GM12878 (cell line): ENCODE results near the gene XPNPEP1. TPM values are rescaled to one million over a fixed set of nuclear protein-coding genes. Genes with fewer than 3 reads are reported as not detected.

Experiments used
- ATAC-seq: fragments of 200-7000 bp; cut with Tn5 transposase; 3 replicates; pipeline ENCODE4 v1.9.1; 2020; ENCODE audit warnings: mild to moderate bottlenecking, moderate library complexity
- BruUV-seq: library from RNA; stranded (reverse); fragments of 400-500 nt; replicated peaks from 2 replicates; lab custom pipeline; 2021; lab: Mats Ljungman, UMichigan
- CTCF ChIA-PET: fragments of 300-600 bp; sonication (Branson Sonifier 250); formaldehyde crosslinking; extraction: SDS; loops from one replicate; lab custom pipeline; 2021; ENCODE audit warnings: inconsistent platforms; lab: Yijun Ruan, JAX
- POLR2A ChIA-PET: fragments of 350-600 bp; formaldehyde crosslinking; extraction: SDS; loops from one replicate; lab custom pipeline; 2021; ENCODE audit warnings: inconsistent platforms; lab: Charles Lee
- RAD21 ChIA-PET: fragments of 300-600 bp; sonication (Branson Sonifier 250); formaldehyde crosslinking; loops from one replicate; lab custom pipeline; 2023; ENCODE audit warnings: antibody characterized with exemption; ENCODE audit not compliant: unreplicated experiment; lab: Charles Lee
- SMC1A ChIA-PET: fragments of 300-600 bp; sonication (Branson Sonifier 250); formaldehyde crosslinking; loops from one replicate; lab custom pipeline; 2023; ENCODE audit not compliant: unreplicated experiment, uncharacterized antibody; lab: Charles Lee
- DNase-seq: peaks from one replicate; pipeline ENCODE4 v3.0.0-alpha.2; 2011; ENCODE audit warnings: low read depth, low spot score
- FAIRE-seq: peaks from 3 replicates; lab custom pipeline; 2011; peaks lifted over from hg19 to GRCh38; lab: Jason Lieb, UNC
- H2AFZ ChIP-seq: 2 replicates; pipeline ENCODE4 v1.6.0; 2011; ENCODE audit warnings: low read depth, low read length, control low read depth; ENCODE audit not compliant: control insufficient read depth
- H3K27ac ChIP-seq: 2 replicates; pipeline ENCODE4 v1.5.1; 2011; ENCODE audit warnings: control low read depth; ENCODE audit not compliant: control insufficient read depth, insufficient read depth
- H3K27me3 ChIP-seq, 2 experiments: replicated peaks in 1 of 2; 2 replicates each; pipeline versions ENCODE4 v1.6.0 to v1.6.1; 2011; ENCODE audit warnings: low read length in 1 of 2; ENCODE audit not compliant: control insufficient read depth in 2 of 2, insufficient read depth in 2 of 2
- H3K36me3 ChIP-seq, 2 experiments: 2 replicates each; pipeline ENCODE4 v1.5.1; 2011; ENCODE audit warnings: low read length in 1 of 2; ENCODE audit not compliant: control insufficient read depth in 2 of 2, insufficient read depth in 2 of 2
- H3K4me1 ChIP-seq: 2 replicates; pipeline ENCODE4 v1.6.1; 2011; ENCODE audit warnings: mild to moderate bottlenecking, low read length, moderate library complexity, mixed read lengths; ENCODE audit not compliant: control insufficient read depth, insufficient read depth
- H3K4me2 ChIP-seq: 2 replicates; pipeline ENCODE4 v1.6.0; 2011; ENCODE audit warnings: control low read depth; ENCODE audit not compliant: control insufficient read depth, insufficient read depth
- H3K4me3 ChIP-seq: fragments of 200-600 bp; sonication (generic); 2 replicates; pipeline ENCODE4 v1.5.1; 2016
- H3K79me2 ChIP-seq: 2 replicates; pipeline ENCODE4 v1.6.0; 2011; ENCODE audit warnings: low read length; ENCODE audit not compliant: control insufficient read depth, insufficient read depth
- H3K9ac ChIP-seq: 2 replicates; pipeline ENCODE4 v1.8.0; 2011; ENCODE audit warnings: low read length, control low read depth, mixed read lengths; ENCODE audit not compliant: control insufficient read depth, insufficient read depth
- H3K9me3 ChIP-seq: replicated peaks from 3 replicates; pipeline ENCODE4 v1.5.1; 2011; ENCODE audit warnings: mild to moderate bottlenecking, low read length; ENCODE audit not compliant: control insufficient read depth, insufficient read depth
- H4K20me1 ChIP-seq: 2 replicates; pipeline ENCODE4 v1.6.0; 2011; ENCODE audit not compliant: control insufficient read depth, insufficient read depth
- CHD4 ChIP-seq: fragments of 200-600 bp; sonication (generic); IDR thresholded peaks from 2 replicates; pipeline ENCODE4 v1.6.1; 2016; ENCODE audit warnings: mild to moderate bottlenecking
- PML ChIP-seq: IDR thresholded peaks from 2 replicates; pipeline ENCODE4 v1.6.1; 2012; ENCODE audit warnings: low read length, inconsistent platforms
- SIX5 ChIP-seq: IDR thresholded peaks from 2 replicates; pipeline ENCODE4 v1.6.1; 2011; ENCODE audit warnings: mild to moderate bottlenecking, low read depth, low read length, moderate library complexity; ENCODE audit not compliant: severe bottlenecking
- ZNF24 ChIP-seq: fragments of 450-650 bp; IDR thresholded peaks from 2 replicates; pipeline ENCODE4 v1.6.1; 2017; ENCODE audit warnings: antibody characterized with exemption, mild to moderate bottlenecking
- ZNF274 ChIP-seq: IDR thresholded peaks from one replicate; pipeline ENCODE4 v1.8.0; 2011; ENCODE audit not compliant: insufficient read length, insufficient read depth
- ZNF384 ChIP-seq: IDR thresholded peaks from 2 replicates; pipeline ENCODE4 v1.6.1; 2012; ENCODE audit warnings: low read depth, mild to moderate bottlenecking, low read length, improper control_type of control experiment, borderline replicate concordance
- WGBS: methylation state at CpG from one replicate; pipeline ENCODE4 v1.1.6; 2016; ENCODE audit warnings: low lambda C conversion rate; ENCODE audit not compliant: insufficient replicate concordance, insufficient coverage; ENCODE audit errors: missing lambda C conversion rate; 5-methylcytosine and 5-hydroxymethylcytosine counted together
- in situ Hi-C: fragments of 300-500 bp; cut with MboI; formaldehyde crosslinking; loops from 9 replicates; pipeline ENCODE4 v1.14.3; 2018; ENCODE audit warnings: mixed read lengths
- intact Hi-C: fragments of 100-400 bp; cut with micrococcal nuclease; formaldehyde crosslinking; loops from one replicate; pipeline ENCODE4 v1.14.2; 2022; ENCODE audit not compliant: unreplicated experiment
- polyA plus RNA-seq, 11 experiments: library from polyadenylated mRNA; depleted of rRNA in 4 of 11; unstranded in 6 of 11; stranded (reverse) in 5 of 11; fragments of >200 nt; fragmentation: Nextera tagmentation in 4 of 11; fragmentation: Illumina TruSeq in 1 of 11; extraction: Ambion mirVana in 4 of 11; extraction: Trizol in 1 of 11; gene quantifications; 1 replicate in 1 of 11; 2 replicates in 10 of 11; pipeline versions ENCODE4 v1.2.1 to v1.2.3, GENCODE V29; 2011 to 2016; ENCODE audit warnings: inconsistent platforms in 2 of 11, missing spikeins in 2 of 11, low read depth in 1 of 11
- total RNA-seq, 4 experiments: library from RNA; depleted of rRNA in 3 of 4; stranded (reverse); fragments of >200 nt in 3 of 4; fragmentation: Illumina TruSeq in 1 of 4; extraction: Trizol in 1 of 4; gene quantifications; 2 replicates each; pipeline versions ENCODE4 v1.2.1 to v1.2.3, GENCODE V29; 2013 to 2021
- TF ChIP-seq, protein P1 (sequence below): fragments of 450-650 bp; IDR thresholded peaks from 2 replicates; pipeline ENCODE4 v1.6.1; 2017; ENCODE audit warnings: mild to moderate bottlenecking, moderate library complexity
- TF ChIP-seq, protein P2 (sequence below): fragments of 450-650 bp; formaldehyde crosslinking; IDR thresholded peaks from 2 replicates; pipeline ENCODE4 v1.4.0; 2020; ENCODE audit warnings: mild to moderate bottlenecking, moderate library complexity
- TF ChIP-seq, protein P3 (sequence below): fragments of 450-650 bp; IDR thresholded peaks from 2 replicates; pipeline ENCODE4 v1.6.1; 2017; ENCODE audit warnings: mild to moderate bottlenecking, moderate library complexity
- TF ChIP-seq, protein P4 (sequence below): IDR thresholded peaks from 2 replicates; pipeline ENCODE4 v1.6.1; 2012; ENCODE audit warnings: low read depth, low read length, improper control_type of control experiment

The XPNPEP1 gene
- total and polyA plus RNA-seq, 10 of the 15 experiments (the other 5 are each of a cell fraction or from before 2014, with no cell fraction given) = 22.7 to 108 (median 43.5) TPM

DNA sequence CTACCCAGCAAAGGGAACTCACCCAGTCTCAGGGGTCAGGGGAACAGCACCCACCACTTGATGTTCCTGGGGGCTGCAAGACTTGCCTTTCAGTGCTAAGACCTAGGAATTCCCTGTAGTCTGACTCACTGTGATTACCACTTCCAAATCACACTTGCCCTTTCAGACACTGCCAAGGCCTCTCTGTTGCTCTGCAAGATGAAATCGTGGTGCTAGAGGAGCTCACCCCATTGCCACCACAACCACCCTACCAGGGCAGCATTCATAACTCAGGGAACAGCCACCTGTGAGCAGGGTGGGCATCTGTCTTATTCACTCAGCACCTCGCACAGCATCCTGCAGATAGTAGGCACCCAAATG, 36.5 kb downstream of the XPNPEP1 start:
- 89% methylated on average over 2 of the region's 2 CpGs for WGBS
- H3K79me2 ChIP-seq = no peaks in the 10 kb centered on the region
- no peak overlapping the region for H3K27ac ChIP-seq
- no peaks in the 10 kb centered on the region for H3K9me3 ChIP-seq
- ChIA-PET POLR2A (interaction anchor here (1.2 kb wide), 1 partner anchor 25 kb away, joined by 3 read pairs; no protein-coding TSS in a partner anchor), SMC1A (interaction anchor here (1.0 to 1.4 kb wide), 3 partner anchors 16 to 86 kb away, joined by 3 read pairs; no protein-coding TSS in a partner anchor), CTCF (no interaction called here), RAD21 (no interaction called here)
- intact Hi-C loops (loop anchor here (10.0 kb wide), 2 partner anchors 118 to 338 kb away; partner anchors contain the start of gene ADD3), in situ Hi-C loops (no loop called here)
- ATAC-seq (no peak), FAIRE-seq (no peak), DNase-seq (no peak)
- no peak overlapping the region for H3K4me2 ChIP-seq
- H3K4me3 ChIP-seq = no peak overlapping the region
- TF ChIP-seq PML (no peak), ZNF274 (no peak), ZNF24 (no peak), ZNF384 (no peak), CHD4 (no peak), SIX5 (no peak)
- TF ChIP-seq, protein P1, sequence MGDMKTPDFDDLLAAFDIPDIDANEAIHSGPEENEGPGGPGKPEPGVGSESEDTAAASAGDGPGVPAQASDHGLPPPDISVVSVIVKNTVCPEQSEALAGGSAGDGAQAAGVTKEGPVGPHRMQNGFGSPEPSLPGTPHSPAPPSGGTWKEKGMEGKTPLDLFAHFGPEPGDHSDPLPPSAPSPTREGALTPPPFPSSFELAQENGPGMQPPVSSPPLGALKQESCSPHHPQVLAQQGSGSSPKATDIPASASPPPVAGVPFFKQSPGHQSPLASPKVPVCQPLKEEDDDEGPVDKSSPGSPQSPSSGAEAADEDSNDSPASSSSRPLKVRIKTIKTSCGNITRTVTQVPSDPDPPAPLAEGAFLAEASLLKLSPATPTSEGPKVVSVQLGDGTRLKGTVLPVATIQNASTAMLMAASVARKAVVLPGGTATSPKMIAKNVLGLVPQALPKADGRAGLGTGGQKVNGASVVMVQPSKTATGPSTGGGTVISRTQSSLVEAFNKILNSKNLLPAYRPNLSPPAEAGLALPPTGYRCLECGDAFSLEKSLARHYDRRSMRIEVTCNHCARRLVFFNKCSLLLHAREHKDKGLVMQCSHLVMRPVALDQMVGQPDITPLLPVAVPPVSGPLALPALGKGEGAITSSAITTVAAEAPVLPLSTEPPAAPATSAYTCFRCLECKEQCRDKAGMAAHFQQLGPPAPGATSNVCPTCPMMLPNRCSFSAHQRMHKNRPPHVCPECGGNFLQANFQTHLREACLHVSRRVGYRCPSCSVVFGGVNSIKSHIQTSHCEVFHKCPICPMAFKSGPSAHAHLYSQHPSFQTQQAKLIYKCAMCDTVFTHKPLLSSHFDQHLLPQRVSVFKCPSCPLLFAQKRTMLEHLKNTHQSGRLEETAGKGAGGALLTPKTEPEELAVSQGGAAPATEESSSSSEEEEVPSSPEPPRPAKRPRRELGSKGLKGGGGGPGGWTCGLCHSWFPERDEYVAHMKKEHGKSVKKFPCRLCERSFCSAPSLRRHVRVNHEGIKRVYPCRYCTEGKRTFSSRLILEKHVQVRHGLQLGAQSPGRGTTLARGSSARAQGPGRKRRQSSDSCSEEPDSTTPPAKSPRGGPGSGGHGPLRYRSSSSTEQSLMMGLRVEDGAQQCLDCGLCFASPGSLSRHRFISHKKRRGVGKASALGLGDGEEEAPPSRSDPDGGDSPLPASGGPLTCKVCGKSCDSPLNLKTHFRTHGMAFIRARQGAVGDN = no peak
- TF ChIP-seq, protein P2, sequence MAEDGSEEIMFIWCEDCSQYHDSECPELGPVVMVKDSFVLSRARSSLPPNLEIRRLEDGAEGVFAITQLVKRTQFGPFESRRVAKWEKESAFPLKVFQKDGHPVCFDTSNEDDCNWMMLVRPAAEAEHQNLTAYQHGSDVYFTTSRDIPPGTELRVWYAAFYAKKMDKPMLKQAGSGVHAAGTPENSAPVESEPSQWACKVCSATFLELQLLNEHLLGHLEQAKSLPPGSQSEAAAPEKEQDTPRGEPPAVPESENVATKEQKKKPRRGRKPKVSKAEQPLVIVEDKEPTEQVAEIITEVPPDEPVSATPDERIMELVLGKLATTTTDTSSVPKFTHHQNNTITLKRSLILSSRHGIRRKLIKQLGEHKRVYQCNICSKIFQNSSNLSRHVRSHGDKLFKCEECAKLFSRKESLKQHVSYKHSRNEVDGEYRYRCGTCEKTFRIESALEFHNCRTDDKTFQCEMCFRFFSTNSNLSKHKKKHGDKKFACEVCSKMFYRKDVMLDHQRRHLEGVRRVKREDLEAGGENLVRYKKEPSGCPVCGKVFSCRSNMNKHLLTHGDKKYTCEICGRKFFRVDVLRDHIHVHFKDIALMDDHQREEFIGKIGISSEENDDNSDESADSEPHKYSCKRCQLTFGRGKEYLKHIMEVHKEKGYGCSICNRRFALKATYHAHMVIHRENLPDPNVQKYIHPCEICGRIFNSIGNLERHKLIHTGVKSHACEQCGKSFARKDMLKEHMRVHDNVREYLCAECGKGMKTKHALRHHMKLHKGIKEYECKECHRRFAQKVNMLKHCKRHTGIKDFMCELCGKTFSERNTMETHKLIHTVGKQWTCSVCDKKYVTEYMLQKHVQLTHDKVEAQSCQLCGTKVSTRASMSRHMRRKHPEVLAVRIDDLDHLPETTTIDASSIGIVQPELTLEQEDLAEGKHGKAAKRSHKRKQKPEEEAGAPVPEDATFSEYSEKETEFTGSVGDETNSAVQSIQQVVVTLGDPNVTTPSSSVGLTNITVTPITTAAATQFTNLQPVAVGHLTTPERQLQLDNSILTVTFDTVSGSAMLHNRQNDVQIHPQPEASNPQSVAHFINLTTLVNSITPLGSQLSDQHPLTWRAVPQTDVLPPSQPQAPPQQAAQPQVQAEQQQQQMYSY (CRISPR knock-in tag) = no peak
- TF ChIP-seq, protein P3, sequence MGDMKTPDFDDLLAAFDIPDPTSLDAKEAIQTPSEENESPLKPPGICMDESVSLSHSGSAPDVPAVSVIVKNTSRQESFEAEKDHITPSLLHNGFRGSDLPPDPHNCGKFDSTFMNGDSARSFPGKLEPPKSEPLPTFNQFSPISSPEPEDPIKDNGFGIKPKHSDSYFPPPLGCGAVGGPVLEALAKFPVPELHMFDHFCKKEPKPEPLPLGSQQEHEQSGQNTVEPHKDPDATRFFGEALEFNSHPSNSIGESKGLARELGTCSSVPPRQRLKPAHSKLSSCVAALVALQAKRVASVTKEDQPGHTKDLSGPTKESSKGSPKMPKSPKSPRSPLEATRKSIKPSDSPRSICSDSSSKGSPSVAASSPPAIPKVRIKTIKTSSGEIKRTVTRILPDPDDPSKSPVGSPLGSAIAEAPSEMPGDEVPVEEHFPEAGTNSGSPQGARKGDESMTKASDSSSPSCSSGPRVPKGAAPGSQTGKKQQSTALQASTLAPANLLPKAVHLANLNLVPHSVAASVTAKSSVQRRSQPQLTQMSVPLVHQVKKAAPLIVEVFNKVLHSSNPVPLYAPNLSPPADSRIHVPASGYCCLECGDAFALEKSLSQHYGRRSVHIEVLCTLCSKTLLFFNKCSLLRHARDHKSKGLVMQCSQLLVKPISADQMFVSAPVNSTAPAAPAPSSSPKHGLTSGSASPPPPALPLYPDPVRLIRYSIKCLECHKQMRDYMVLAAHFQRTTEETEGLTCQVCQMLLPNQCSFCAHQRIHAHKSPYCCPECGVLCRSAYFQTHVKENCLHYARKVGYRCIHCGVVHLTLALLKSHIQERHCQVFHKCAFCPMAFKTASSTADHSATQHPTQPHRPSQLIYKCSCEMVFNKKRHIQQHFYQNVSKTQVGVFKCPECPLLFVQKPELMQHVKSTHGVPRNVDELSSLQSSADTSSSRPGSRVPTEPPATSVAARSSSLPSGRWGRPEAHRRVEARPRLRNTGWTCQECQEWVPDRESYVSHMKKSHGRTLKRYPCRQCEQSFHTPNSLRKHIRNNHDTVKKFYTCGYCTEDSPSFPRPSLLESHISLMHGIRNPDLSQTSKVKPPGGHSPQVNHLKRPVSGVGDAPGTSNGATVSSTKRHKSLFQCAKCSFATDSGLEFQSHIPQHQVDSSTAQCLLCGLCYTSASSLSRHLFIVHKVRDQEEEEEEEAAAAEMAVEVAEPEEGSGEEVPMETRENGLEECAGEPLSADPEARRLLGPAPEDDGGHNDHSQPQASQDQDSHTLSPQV = no peak
- TF ChIP-seq, protein P4, sequence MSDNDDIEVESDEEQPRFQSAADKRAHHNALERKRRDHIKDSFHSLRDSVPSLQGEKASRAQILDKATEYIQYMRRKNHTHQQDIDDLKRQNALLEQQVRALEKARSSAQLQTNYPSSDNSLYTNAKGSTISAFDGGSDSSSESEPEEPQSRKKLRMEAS = no peak
- no peaks in the 10 kb centered on the region; the same call in 1 of the 2 replicates for H4K20me1 ChIP-seq
- peaks cover 7% of the 10 kb centered on the region for H3K4me1 ChIP-seq
- BruUV-seq = no TSS peak
- H3K9ac ChIP-seq = no peak overlapping the region
- peaks cover 22 to 37% of the 10 kb centered on the region in 2 experiments for H3K36me3 ChIP-seq
- no peak overlapping the region for H2AFZ ChIP-seq
- H3K27me3 ChIP-seq = no peaks in the 10 kb centered on the region
